Thyroid gland (tissue), 4 donors: ENCODE results near the gene BCAS1.

ENCODE experiments used
- CTCF ChIP-seq, 6 experiments: fragments of 200-600 bp in 3 of 6; fragments of 450-650 bp in 3 of 6; sonication (generic) in 3 of 6; IDR thresholded peaks; one replicate each; pipeline ENCODE4 v1.5.1; 2016 to 2019; ENCODE audit warnings: antibody characterized with exemption in 6 of 6, mild to moderate bottlenecking in 2 of 6, inconsistent platforms in 1 of 6, moderate library complexity in 1 of 6
- POLR2A ChIP-seq, 2 donors: fragments of 450-650 bp; IDR thresholded peaks; one replicate each; pipeline ENCODE4 v1.6.1; 2017; ENCODE audit warnings: antibody characterized with exemption in 2 of 2, mild to moderate bottlenecking in 2 of 2, moderate library complexity in 1 of 2

GRCh38 chr20:53989401-53989800 lies 81.0 kb downstream of the BCAS1 start:
- TF ChIP-seq POLR2A (IDR thresholded peaks at IDR 0.05) (no peak), CTCF (IDR thresholded peaks at IDR 0.05) (no peak)
